CD4-positive, CD25-positive, alpha-beta regulatory T cell (primary cell): ENCODE measurements around the gene SNED1. TPM values are rescaled to one million over a fixed set of nuclear protein-coding genes. Genes with fewer than 3 reads are reported as not detected.

Experiments
- ATAC-seq, 2 donors: fragments of 150-1000 bp; cut with Tn5 transposase; one replicate each; pipeline ENCODE4 v1.10.0; 2021; ENCODE audit warnings: low read depth in 2 of 2, moderate number of reproducible peaks in 2 of 2, moderate library complexity in 1 of 2
- DNase-seq, 3 donors: peaks; one replicate each; pipeline versions ENCODE4 v3.0.0 to v3.0.0-alpha.2; 2012 to 2022; ENCODE audit warnings: mixed read lengths in 1 of 3
- H3K27ac ChIP-seq: one replicate; pipeline ENCODE4 v1.7.0; 2013; ENCODE audit warnings: mild to moderate bottlenecking, low read length; ENCODE audit not compliant: insufficient read depth, poor library complexity, severe bottlenecking
- H3K27me3 ChIP-seq: one replicate; pipeline ENCODE4 v1.7.0; 2013; ENCODE audit warnings: low read length; ENCODE audit not compliant: control insufficient read depth, insufficient read depth
- H3K36me3 ChIP-seq: one replicate; pipeline ENCODE4 v1.7.0; 2013; ENCODE audit warnings: mild to moderate bottlenecking, low read length, moderate library complexity; ENCODE audit not compliant: control insufficient read depth, insufficient read depth
- H3K4me1 ChIP-seq: 2 replicates; pipeline ENCODE4 v1.7.0; 2013; ENCODE audit warnings: mild to moderate bottlenecking, low read length; ENCODE audit not compliant: insufficient read depth, control insufficient read depth, poor library complexity, severe bottlenecking
- H3K4me3 ChIP-seq: one replicate; pipeline ENCODE4 v1.7.0; 2013; ENCODE audit warnings: low read depth, mild to moderate bottlenecking, low read length, moderate library complexity
- H3K9me3 ChIP-seq, 2 experiments: 1 replicate in 1 of 2; 2 replicates in 1 of 2; pipeline ENCODE4 v1.7.0; 2013; ENCODE audit warnings: low read length in 2 of 2, mild to moderate bottlenecking in 1 of 2, moderate library complexity in 1 of 2; ENCODE audit not compliant: control insufficient read depth in 2 of 2
- H3K27ac Mint-ChIP-seq, 3 donors: one replicate each; pipeline ENCODE4 v1.8.0; 2020 to 2022; ENCODE audit warnings: mild to moderate bottlenecking in 3 of 3, mixed read lengths in 3 of 3, moderate library complexity in 2 of 3
- H3K27me3 Mint-ChIP-seq: one replicate; pipeline ENCODE4 v1.8.0; 2022; ENCODE audit warnings: mild to moderate bottlenecking, mixed read lengths
- H3K36me3 Mint-ChIP-seq: one replicate; pipeline ENCODE4 v1.8.0; 2020; ENCODE audit warnings: mixed read lengths
- H3K4me1 Mint-ChIP-seq, 4 donors: one replicate each; pipeline ENCODE4 v1.8.0; 2020 to 2022; ENCODE audit warnings: mixed read lengths in 4 of 4, mild to moderate bottlenecking in 1 of 4
- H3K4me3 Mint-ChIP-seq, 4 donors: one replicate each; pipeline ENCODE4 v1.8.0; 2020 to 2022; ENCODE audit warnings: mild to moderate bottlenecking in 4 of 4, mixed read lengths in 4 of 4, moderate library complexity in 3 of 4
- H3K9me3 Mint-ChIP-seq, 7 donors: one replicate each; pipeline ENCODE4 v1.8.0; 2020 to 2022; ENCODE audit warnings: mixed read lengths in 7 of 7, mild to moderate bottlenecking in 3 of 7, moderate library complexity in 2 of 7
- polyA plus RNA-seq, 4 donors: library from polyadenylated mRNA; unstranded; fragments of 300-500 nt; fragmentation: Illumina TruSeq; gene quantifications; one replicate each; pipeline ENCODE4 v1.2.3, GENCODE V29; 2021
- total RNA-seq: library from RNA; stranded (reverse); gene quantifications from one replicate; pipeline ENCODE4 v1.2.3, GENCODE V29; 2022

Gene SNED1
- total RNA-seq (170 TPM), polyA plus RNA-seq (1 to 10 TPM; 1.7 to 5.6 (median 2.2) TPM)

DNA sequence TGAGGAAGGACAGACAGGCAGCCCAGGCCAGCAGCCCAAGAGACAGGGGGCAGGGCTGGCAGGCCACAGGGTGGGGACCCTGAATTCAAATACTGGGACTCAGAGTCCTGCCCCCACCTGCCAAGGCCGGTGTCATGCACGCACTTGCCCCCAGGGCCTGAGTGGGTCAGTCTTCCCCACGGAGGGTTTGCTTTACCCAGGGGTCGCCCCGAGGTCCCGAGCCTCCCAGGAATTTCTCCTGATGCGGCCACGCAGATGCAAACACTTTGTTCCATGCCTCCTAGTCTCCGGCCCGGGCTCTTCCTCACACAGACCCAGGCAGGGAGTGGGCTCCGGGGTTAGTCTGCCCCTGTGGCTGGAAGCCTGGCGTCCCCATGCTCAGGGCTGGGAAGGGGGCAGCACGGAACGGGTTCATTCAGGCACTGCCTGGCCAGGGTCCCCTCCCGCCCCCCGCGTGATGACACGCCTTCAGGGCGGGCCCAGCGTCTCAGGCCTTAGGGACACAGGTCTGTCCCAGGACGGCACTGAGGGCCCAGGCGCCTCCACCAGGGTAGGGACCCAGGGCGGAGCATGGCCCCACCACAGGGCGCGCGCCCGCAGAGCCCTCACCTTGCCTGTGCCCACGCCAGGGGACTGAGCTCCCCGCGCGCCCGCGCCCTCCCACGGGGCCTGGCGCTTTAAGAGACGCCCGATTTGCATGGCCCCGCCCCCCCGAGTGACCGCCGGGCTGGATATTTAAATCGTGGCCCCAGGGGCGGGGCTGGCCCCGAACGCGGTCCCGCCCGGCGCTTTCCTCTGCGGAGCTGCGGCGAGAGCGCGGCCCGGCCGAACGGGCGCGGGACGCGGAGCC is at the start of gene SNED1:
Gene SNED1, plus strand, starts transcription at position 763 of the 850 bp plus-strand sequence. CDS start 220 bp downstream, outside the sequence.
- DNase-seq (peak; percentile 56 to 69 (median 60)), ATAC-seq (peak; percentile 52 to 71)
- Histone ChIP-seq H3K27me3 (no peaks in the 10 kb centered on the region), H3K4me3 (no peak within 1 kb of the TSS), H3K27ac (no peak within 1 kb of the TSS), H3K9me3 (peaks cover 0 to under 1% of the 10 kb centered on the region in 2 experiments), H3K4me1 (peaks cover 15% of the 10 kb centered on the region), H3K36me3 (no peaks in the 10 kb centered on the region)
- peaks cover 21% of the 10 kb centered on the region for H3K27me3 Mint-ChIP-seq
- peak within 1 kb of the TSS; percentile 78 to 86 (median 84) for H3K27ac Mint-ChIP-seq
- H3K36me3 Mint-ChIP-seq = no peaks in the 10 kb centered on the region
- H3K4me1 Mint-ChIP-seq = peaks cover 0 to 29% (median 8%) of the 10 kb centered on the region in 4 donors
- peak within 1 kb of the TSS; percentile 84 to 94 (median 89) for H3K4me3 Mint-ChIP-seq
- H3K9me3 Mint-ChIP-seq = peaks cover 0 to 8% (median 0%) of the 10 kb centered on the region in 7 donors

GRCh38 chr2:240948905-240949790 is 49.3 kb upstream of the SNED1 start:
- peaks cover 4% of the 10 kb centered on the region for H3K27me3 ChIP-seq
- no peaks in the 10 kb centered on the region for H3K36me3 Mint-ChIP-seq
- DNase-seq = no peak
- no peaks in the 10 kb centered on the region for H3K4me1 Mint-ChIP-seq
- H3K27me3 Mint-ChIP-seq = peaks cover 15% of the 10 kb centered on the region
- H3K36me3 ChIP-seq = no peaks in the 10 kb centered on the region
- no peak overlapping the region for H3K27ac ChIP-seq
- no peak overlapping the region for H3K4me3 ChIP-seq
- ATAC-seq = no peak
- no peaks in the 10 kb centered on the region for H3K9me3 ChIP-seq
- H3K4me1 ChIP-seq = no peaks in the 10 kb centered on the region
- no peak overlapping the region for H3K4me3 Mint-ChIP-seq
- H3K9me3 Mint-ChIP-seq = peaks cover 0 to 3% (median 0%) of the 10 kb centered on the region in 7 donors
- no peak overlapping the region for H3K27ac Mint-ChIP-seq

DNA sequence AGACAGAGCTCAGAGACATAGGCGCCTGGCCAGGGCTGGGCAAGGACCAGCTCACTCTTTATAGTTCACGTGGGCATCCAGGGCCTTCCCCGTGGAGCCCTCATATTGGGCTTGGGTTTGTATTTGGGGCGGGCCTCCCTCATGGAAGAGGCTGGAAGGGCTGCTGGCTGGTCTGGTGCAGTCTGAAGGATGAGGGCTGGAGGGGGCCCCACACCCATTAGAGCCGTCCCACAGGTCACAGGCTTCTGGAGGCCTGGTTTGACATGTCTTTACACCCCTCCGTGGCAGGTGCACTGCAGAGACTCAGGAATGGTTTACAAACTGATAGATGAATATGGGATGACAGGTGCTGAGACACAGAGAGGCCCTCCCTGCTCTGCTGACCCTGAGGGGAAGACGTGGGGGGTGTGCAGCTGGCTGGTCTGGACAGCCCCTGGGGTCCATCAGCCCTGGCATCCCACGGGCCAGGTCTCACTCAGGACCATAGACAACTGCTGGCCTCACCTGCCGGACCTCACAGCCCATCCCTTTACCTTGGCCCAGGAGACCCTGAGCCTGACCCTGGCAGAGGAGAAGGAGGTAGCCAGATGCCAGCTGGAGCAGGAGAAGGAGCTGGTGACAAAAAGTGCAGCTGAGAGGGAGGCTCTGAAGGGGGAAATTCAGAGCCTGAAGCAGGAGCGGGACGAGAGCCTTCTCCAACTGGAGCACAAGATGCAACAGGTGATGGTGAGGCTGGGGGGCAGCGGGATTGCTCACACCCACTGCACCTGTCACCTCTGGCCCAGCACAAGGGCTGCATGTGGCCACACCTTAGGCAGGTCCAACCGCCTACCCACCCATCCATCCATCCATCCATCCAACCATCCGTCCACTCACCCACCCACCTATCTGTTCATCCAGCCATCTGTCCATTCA is 48.4 kb upstream of the SNED1 start:
- no peak for DNase-seq

DNA sequence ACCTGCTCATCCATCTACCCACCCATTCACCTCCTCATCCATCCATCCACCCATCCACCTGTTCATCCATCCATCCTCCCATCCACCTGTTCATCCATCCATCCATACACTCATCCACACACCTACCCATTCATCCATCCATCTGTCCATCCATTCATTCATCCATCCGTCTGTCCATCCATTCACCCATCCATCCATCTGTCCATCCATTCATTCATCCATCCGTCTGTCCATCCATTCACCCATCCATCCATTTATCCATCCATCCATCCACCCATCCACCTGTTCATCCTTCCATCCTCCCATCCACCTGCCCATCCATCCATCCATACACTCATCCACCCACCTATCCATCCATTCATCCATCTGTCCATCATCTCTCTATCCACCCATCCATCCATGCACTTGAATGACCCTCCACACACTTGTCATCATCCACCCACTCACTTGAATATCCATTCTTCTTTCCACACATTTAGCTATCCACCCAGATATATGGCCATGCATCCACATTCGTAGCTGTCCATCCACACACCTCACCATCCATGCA is 47.3 kb upstream of the SNED1 start:
- DNase-seq = no peak
- H3K27ac Mint-ChIP-seq = no peak overlapping the region
- no peaks in the 10 kb centered on the region for H3K9me3 Mint-ChIP-seq
- H3K4me3 ChIP-seq = no peak overlapping the region
- no peaks in the 10 kb centered on the region for H3K9me3 ChIP-seq
- no peak overlapping the region for H3K27ac ChIP-seq
- no peaks in the 10 kb centered on the region for H3K36me3 ChIP-seq
- no peaks in the 10 kb centered on the region for H3K4me1 ChIP-seq
- no peak overlapping the region for H3K4me3 Mint-ChIP-seq
- no peaks in the 10 kb centered on the region for H3K36me3 Mint-ChIP-seq
- peaks cover 7% of the 10 kb centered on the region for H3K27me3 Mint-ChIP-seq
- no peak for ATAC-seq
- peaks cover 0 to 3% (median 0%) of the 10 kb centered on the region in 4 donors for H3K4me1 Mint-ChIP-seq
- H3K27me3 ChIP-seq = peaks cover 4% of the 10 kb centered on the region

More for the DNA sequence above, 48.4 kb upstream of the SNED1 start:
- Mint-ChIP-seq H3K4me1 (peaks cover 0 to 2% (median 0%) of the 10 kb centered on the region in 4 donors), H3K27ac (no peak overlapping the region), H3K27me3 (peaks cover 16% of the 10 kb centered on the region), H3K4me3 (no peak overlapping the region), H3K36me3 (no peaks in the 10 kb centered on the region), H3K9me3 (peaks cover 0 to 1% (median 0%) of the 10 kb centered on the region in 7 donors)
- H3K4me1 ChIP-seq = no peaks in the 10 kb centered on the region
- H3K9me3 ChIP-seq = no peaks in the 10 kb centered on the region
- H3K4me3 ChIP-seq = no peak overlapping the region
- no peak for ATAC-seq
- no peaks in the 10 kb centered on the region for H3K36me3 ChIP-seq
- H3K27ac ChIP-seq = no peak overlapping the region
- peaks cover 4% of the 10 kb centered on the region for H3K27me3 ChIP-seq

DNA sequence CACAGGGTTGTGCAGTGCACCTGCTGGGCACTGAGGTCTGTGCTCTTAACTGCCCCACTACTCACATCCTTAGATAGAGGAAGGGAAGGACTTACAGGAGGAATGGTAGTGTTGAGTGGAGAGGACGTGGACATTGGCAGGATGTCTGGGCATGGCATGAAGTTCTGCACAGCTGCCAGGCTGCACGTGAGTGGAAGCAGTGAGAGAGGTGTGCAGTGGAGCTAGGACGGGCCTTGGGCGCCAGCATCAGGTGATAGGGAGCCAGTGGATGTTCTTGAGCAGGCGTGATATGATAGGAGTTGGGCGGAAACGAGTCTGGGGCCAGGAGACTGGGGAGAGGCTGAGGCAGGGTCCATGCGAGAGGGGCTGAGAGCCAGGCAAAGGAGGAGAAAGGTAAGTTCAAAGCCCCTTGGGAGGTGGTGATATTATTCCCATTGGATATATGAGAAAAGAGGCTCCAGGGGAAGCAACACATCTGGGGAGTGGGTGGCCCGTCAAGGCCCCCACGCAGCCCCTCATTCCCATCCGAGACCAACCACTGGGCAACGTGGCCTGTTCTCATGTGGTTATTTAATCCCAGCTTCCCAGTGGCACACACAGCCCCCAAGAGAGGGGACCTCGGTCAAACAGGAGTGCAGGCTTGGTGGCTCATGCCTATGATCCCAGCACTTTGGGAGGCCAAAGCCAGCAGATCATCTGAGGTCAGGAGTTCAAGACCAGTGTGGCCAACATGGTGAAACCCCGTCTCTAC is 45.7 kb upstream of the SNED1 start:
- H3K4me1 Mint-ChIP-seq = peaks cover 0 to 3% (median 0%) of the 10 kb centered on the region in 4 donors
- H3K27ac Mint-ChIP-seq = no peak overlapping the region
- Histone ChIP-seq H3K4me3 (no peak overlapping the region), H3K4me1 (no peaks in the 10 kb centered on the region), H3K36me3 (no peaks in the 10 kb centered on the region), H3K27ac (no peak overlapping the region), H3K9me3 (no peaks in the 10 kb centered on the region), H3K27me3 (peaks cover 4% of the 10 kb centered on the region)
- no peaks in the 10 kb centered on the region for H3K36me3 Mint-ChIP-seq
- H3K27me3 Mint-ChIP-seq = peaks cover 7% of the 10 kb centered on the region
- no peaks in the 10 kb centered on the region for H3K9me3 Mint-ChIP-seq
- DNase-seq (no peak), ATAC-seq (no peak)
- H3K4me3 Mint-ChIP-seq = no peak overlapping the region

GRCh38 chr2:240953426-240954410 is 44.7 kb upstream of the SNED1 start:
- H3K27me3 Mint-ChIP-seq = peaks cover 7% of the 10 kb centered on the region
- no peak overlapping the region for H3K4me3 Mint-ChIP-seq
- H3K4me1 Mint-ChIP-seq = peaks cover 0 to 3% (median 0%) of the 10 kb centered on the region in 4 donors
- ATAC-seq (no peak), DNase-seq (no peak)
- Histone ChIP-seq H3K9me3 (no peaks in the 10 kb centered on the region), H3K4me3 (no peak overlapping the region), H3K4me1 (no peaks in the 10 kb centered on the region), H3K27ac (no peak overlapping the region), H3K36me3 (no peaks in the 10 kb centered on the region), H3K27me3 (peaks cover 4% of the 10 kb centered on the region)
- no peaks in the 10 kb centered on the region for H3K9me3 Mint-ChIP-seq
- H3K27ac Mint-ChIP-seq = no peak overlapping the region
- H3K36me3 Mint-ChIP-seq = no peaks in the 10 kb centered on the region
